Panc1 (cell line): ENCODE measurements around the gene SLC38A1. TPM values are rescaled to one million over a fixed set of nuclear protein-coding genes. Genes with fewer than 3 reads are reported as not detected.

Experiments
- ATAC-seq: fragments of 200-7000 bp; cut with Tn5 transposase; 2 replicates; pipeline ENCODE4 v1.9.1; 2020; ENCODE audit warnings: mild to moderate bottlenecking, moderate library complexity
- BruUV-seq: library from RNA; stranded (reverse); fragments of 400-500 nt; replicated peaks from 2 replicates; lab custom pipeline; 2021; lab: Mats Ljungman, UMichigan
- CTCF ChIA-PET: fragments of 300-600 bp; sonication (Branson Sonifier 250); formaldehyde crosslinking; loops from one replicate; lab custom pipeline; 2022; ENCODE audit warnings: antibody characterized with exemption; lab: Charles Lee
- POLR2A ChIA-PET: fragments of 300-600 bp; sonication (Branson Sonifier 250); formaldehyde crosslinking; loops from one replicate; lab custom pipeline; 2022; ENCODE audit warnings: antibody characterized with exemption; lab: Charles Lee
- DNase-seq: peaks from one replicate; pipeline ENCODE4 v3.0.0-alpha.2; 2010; ENCODE audit warnings: low read depth, low spot score
- H3K27ac ChIP-seq: 2 replicates; pipeline ENCODE4 v1.5.1; 2011; ENCODE audit warnings: mild to moderate bottlenecking, low read length, inconsistent platforms
- H3K27me3 ChIP-seq: fragments of 200-500 bp; sonication (Bioruptor generic); 2 replicates; pipeline ENCODE4 v1.6.0; 2014; ENCODE audit warnings: low read length, inconsistent platforms; ENCODE audit not compliant: control insufficient read depth, insufficient read depth
- H3K36me3 ChIP-seq: fragments of 200-500 bp; sonication (Bioruptor generic); 2 replicates; pipeline ENCODE4 v1.5.1; 2014; ENCODE audit warnings: inconsistent platforms, mild to moderate bottlenecking, low read length, moderate library complexity; ENCODE audit not compliant: control insufficient read depth, insufficient read depth
- H3K4me1 ChIP-seq: 2 replicates; pipeline ENCODE4 v1.5.1; 2011; ENCODE audit warnings: inconsistent platforms, mild to moderate bottlenecking, low read length, moderate library complexity; ENCODE audit not compliant: control insufficient read depth, insufficient read depth
- H3K4me3 ChIP-seq, 2 experiments: 2 replicates each; pipeline ENCODE4 v1.5.1; 2011 to 2012; ENCODE audit warnings: low read depth in 2 of 2, low read length in 2 of 2, mild to moderate bottlenecking in 2 of 2, inconsistent platforms in 1 of 2, moderate library complexity in 1 of 2
- H3K9me3 ChIP-seq: fragments of 200-500 bp; sonication (Bioruptor generic); 2 replicates; pipeline ENCODE4 v1.5.1; 2014; ENCODE audit warnings: low read depth, mild to moderate bottlenecking, inconsistent platforms, low read length, moderate library complexity; ENCODE audit not compliant: control insufficient read depth, insufficient read depth
- POLR2AphosphoS5 ChIP-seq: IDR thresholded peaks from 2 replicates; pipeline ENCODE4 v1.6.1; 2012; ENCODE audit warnings: mild to moderate bottlenecking, low read depth, low read length, moderate library complexity
- SIN3A ChIP-seq: IDR thresholded peaks from 2 replicates; pipeline ENCODE4 v1.6.1; 2012; ENCODE audit warnings: low read depth, mild to moderate bottlenecking, low read length, moderate library complexity, borderline replicate concordance; ENCODE audit not compliant: insufficient read depth
- TCF7L2 ChIP-seq: IDR thresholded peaks from 2 replicates; pipeline ENCODE4 v1.6.1; 2011; ENCODE audit warnings: mild to moderate bottlenecking, low read depth, low read length, inconsistent platforms
- in situ Hi-C: cut with HindIII; loops from 2 replicates; pipeline ENCODE4 v1.10.0; 2016; ENCODE audit warnings: low sequenced_read_pairs, low pct_unique_long_range_greater_than_20kb
- intact Hi-C: fragments of 100-400 bp; cut with micrococcal nuclease; formaldehyde crosslinking; loops from one replicate; pipeline ENCODE4 v1.10.0; 2022; ENCODE audit not compliant: unreplicated experiment
- total RNA-seq: library from RNA; stranded (reverse); gene quantifications from one replicate; pipeline ENCODE4 v1.2.1, GENCODE V29; 2021; ENCODE audit not compliant: unreplicated experiment
- TF ChIP-seq, protein P1 (sequence below), 2 experiments: IDR thresholded peaks; 2 replicates each; pipeline ENCODE4 v1.6.1; 2011 to 2012; ENCODE audit warnings: low read depth in 2 of 2, control low read depth in 1 of 2, low read length in 1 of 2, mild to moderate bottlenecking in 1 of 2, moderate library complexity in 1 of 2; ENCODE audit not compliant: insufficient read depth in 1 of 2
- TF ChIP-seq, protein P2 (sequence below): fragments of 450-650 bp; IDR thresholded peaks from 2 replicates; pipeline ENCODE4 v1.5.1; 2017; ENCODE audit warnings: mild to moderate bottlenecking

The SLC38A1 gene
- total RNA-seq, 1 experiment from 2014 or later, result 127 TPM

DNA sequence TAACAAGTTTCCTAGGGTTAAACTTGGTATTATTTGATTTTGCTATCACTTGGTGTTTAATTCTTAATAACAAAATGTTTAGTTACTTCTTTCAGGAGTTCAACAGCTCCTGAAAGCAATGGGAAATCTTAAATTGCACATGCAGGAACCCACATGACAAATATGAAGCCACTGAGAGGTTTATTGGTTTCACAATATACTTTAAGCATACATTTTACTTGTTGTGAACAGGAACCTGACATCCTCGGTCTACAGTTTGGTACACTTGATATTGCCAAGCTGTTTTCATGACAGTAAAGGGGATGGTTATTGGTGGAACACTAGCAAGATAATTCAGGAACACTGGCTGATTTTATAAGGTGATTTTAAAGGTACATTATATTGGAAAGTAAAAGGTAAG, 46.2 kb downstream of the SLC38A1 start:
- no peak overlapping the region for H3K27ac ChIP-seq

DNA sequence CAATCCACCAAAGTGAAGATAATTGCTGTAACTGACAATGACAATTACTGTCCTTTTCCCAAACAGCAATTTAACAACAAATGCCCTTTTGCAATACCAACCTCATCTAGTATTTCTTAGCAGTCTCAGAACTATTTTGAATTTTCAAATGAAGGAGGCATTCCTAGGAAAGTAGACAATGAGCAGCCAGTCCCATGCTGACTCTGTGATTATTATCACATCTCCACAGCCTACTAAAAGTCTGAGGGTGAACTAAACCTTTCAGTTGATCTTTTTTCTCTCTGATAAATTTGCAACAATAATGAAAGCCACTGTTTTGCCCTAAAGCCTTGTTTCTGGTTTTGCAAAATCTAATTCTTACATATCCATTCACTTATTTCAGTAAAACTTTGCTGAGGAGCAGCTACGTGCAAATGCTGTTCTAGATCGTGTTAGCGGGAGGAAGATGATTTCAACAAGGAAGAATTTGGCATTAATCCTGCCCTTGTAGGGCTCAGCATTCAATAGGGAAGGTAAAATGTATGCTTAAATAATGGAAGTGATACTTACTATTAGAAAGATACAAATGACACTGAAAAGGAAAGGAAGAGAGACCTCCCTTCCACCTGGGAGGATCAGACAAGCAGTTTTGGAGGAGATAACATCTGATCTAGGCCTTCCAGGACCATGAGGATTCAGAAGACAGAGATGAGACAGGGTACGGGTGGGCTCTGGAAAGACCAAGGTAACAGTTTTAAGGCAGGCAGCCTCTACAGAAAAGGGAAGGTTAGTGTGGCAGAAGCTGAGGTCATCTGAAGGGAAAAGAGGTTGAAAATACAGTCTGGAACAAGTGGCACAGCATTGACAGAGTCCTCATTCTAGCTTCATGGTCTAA, 47.4 kb downstream of the SLC38A1 start:
- intact Hi-C loops, result no loop called here
- Histone ChIP-seq H3K4me3 (no peak overlapping the region), H3K27me3 (no peaks in the 10 kb centered on the region), H3K4me1 (peaks cover 7% of the 10 kb centered on the region; the same call in 1 of the 2 replicates), H3K9me3 (no peaks in the 10 kb centered on the region), H3K36me3 (peaks cover 17% of the 10 kb centered on the region), H3K27ac (no peak overlapping the region)
- POLR2A ChIA-PET, result no interaction called here
- ATAC-seq, result 0 out of 2 replicates have a peak, but pooled peaks have one; percentile 21
- no TSS peak for BruUV-seq
- in situ Hi-C loops, result no loop called here
- TF ChIP-seq, protein P1, sequence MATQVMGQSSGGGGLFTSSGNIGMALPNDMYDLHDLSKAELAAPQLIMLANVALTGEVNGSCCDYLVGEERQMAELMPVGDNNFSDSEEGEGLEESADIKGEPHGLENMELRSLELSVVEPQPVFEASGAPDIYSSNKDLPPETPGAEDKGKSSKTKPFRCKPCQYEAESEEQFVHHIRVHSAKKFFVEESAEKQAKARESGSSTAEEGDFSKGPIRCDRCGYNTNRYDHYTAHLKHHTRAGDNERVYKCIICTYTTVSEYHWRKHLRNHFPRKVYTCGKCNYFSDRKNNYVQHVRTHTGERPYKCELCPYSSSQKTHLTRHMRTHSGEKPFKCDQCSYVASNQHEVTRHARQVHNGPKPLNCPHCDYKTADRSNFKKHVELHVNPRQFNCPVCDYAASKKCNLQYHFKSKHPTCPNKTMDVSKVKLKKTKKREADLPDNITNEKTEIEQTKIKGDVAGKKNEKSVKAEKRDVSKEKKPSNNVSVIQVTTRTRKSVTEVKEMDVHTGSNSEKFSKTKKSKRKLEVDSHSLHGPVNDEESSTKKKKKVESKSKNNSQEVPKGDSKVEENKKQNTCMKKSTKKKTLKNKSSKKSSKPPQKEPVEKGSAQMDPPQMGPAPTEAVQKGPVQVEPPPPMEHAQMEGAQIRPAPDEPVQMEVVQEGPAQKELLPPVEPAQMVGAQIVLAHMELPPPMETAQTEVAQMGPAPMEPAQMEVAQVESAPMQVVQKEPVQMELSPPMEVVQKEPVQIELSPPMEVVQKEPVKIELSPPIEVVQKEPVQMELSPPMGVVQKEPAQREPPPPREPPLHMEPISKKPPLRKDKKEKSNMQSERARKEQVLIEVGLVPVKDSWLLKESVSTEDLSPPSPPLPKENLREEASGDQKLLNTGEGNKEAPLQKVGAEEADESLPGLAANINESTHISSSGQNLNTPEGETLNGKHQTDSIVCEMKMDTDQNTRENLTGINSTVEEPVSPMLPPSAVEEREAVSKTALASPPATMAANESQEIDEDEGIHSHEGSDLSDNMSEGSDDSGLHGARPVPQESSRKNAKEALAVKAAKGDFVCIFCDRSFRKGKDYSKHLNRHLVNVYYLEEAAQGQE (IDR thresholded peaks at IDR 0.05; ENCODE audit: insufficient read depth in 1 of 2, low read depth in 2 of 2, low read length in 1 of 2), result no peak
- TF ChIP-seq POLR2AphosphoS5 (no peak), TCF7L2 (no peak), SIN3A (no peak)
- TF ChIP-seq, protein P2, sequence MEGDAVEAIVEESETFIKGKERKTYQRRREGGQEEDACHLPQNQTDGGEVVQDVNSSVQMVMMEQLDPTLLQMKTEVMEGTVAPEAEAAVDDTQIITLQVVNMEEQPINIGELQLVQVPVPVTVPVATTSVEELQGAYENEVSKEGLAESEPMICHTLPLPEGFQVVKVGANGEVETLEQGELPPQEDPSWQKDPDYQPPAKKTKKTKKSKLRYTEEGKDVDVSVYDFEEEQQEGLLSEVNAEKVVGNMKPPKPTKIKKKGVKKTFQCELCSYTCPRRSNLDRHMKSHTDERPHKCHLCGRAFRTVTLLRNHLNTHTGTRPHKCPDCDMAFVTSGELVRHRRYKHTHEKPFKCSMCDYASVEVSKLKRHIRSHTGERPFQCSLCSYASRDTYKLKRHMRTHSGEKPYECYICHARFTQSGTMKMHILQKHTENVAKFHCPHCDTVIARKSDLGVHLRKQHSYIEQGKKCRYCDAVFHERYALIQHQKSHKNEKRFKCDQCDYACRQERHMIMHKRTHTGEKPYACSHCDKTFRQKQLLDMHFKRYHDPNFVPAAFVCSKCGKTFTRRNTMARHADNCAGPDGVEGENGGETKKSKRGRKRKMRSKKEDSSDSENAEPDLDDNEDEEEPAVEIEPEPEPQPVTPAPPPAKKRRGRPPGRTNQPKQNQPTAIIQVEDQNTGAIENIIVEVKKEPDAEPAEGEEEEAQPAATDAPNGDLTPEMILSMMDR, result no peak
- CTCF ChIA-PET, result no interaction called here
- DNase-seq, result no peak

More for the DNA sequence above, 46.2 kb downstream of the SLC38A1 start:
- in situ Hi-C loops, result no loop called here
- Histone ChIP-seq H3K27me3 (no peaks in the 10 kb centered on the region), H3K9me3 (no peaks in the 10 kb centered on the region), H3K4me3 (no peak overlapping the region), H3K4me1 (peaks cover 7% of the 10 kb centered on the region; the same call in 1 of the 2 replicates), H3K36me3 (peaks cover 21% of the 10 kb centered on the region)
- CTCF ChIA-PET, result no interaction called here
- POLR2A ChIA-PET, result no interaction called here
- intact Hi-C loops, result no loop called here
- DNase-seq (no peak), ATAC-seq (no peak)
- no TSS peak for BruUV-seq
- TF ChIP-seq, protein P1 (IDR thresholded peaks at IDR 0.05; ENCODE audit: insufficient read depth in 1 of 2, low read depth in 2 of 2, low read length in 1 of 2), result no peak
- TF ChIP-seq POLR2AphosphoS5 (no peak), TCF7L2 (no peak), SIN3A (no peak)
- TF ChIP-seq, protein P2, result no peak
